HuH-7 (cell line): ENCODE results near the gene RBBP4.
"Not testable (repeated sequence)": the region's sequence is repeated elsewhere in the genome, so short reads cannot be mapped to it uniquely, and the experiment has no call there.

Source experiments
- DNase-seq: peaks from one replicate; pipeline ENCODE4 v3.0.0; 2011; ENCODE audit warnings: low spot score

RBBP4 gene

GRCh38 chr1:32639489-32640075, 11.4 kb upstream of the RBBP4 start:
- no peak for DNase-seq

DNA sequence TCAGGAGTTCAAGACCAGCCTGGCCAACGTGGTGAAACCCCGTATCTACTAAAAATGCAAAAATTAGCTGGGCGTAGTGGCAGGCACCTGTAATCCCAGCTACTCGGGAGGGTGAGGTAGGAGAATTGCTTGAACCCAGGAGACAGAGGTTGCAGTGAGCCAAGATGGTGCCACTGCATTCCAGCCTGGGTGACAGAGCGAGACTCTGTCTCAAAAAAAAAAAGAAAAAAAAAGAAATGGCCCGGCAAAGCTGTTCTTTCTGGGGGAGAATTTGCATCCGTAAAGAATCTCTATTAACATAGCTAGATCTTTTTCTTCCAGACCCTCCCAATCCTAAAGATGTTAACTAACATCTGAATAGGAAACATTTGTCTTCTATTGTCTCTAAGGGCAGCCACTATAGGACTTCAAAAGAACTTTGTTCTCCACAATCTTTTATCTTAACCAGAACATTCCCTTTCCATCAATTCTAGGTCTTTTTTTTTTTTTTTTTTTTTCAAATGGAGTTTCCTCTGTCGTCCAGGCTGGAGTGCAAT, 8.6 kb upstream of the RBBP4 start:
- not testable (repeated sequence) for DNase-seq

DNA sequence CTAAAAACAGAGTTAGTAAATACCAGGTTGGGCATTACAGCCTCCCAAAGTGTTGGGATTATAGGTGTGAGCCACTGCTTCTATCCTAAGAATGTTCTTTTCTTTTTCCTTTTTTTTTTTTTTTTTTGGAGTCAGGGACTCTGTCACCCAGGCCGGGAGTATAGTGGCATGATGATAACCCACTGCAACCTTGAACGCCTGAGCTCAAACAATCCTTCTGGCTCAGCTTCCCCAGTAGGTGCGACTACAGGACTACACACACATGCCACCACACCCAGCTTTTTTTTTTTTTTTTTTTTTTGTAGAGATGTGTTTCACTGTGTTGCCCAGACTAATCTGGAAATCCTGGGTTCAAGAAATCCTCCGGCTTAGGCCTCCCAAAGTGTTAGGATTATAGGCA, 6.6 kb upstream of the RBBP4 start:
- DNase-seq: no peak

DNA sequence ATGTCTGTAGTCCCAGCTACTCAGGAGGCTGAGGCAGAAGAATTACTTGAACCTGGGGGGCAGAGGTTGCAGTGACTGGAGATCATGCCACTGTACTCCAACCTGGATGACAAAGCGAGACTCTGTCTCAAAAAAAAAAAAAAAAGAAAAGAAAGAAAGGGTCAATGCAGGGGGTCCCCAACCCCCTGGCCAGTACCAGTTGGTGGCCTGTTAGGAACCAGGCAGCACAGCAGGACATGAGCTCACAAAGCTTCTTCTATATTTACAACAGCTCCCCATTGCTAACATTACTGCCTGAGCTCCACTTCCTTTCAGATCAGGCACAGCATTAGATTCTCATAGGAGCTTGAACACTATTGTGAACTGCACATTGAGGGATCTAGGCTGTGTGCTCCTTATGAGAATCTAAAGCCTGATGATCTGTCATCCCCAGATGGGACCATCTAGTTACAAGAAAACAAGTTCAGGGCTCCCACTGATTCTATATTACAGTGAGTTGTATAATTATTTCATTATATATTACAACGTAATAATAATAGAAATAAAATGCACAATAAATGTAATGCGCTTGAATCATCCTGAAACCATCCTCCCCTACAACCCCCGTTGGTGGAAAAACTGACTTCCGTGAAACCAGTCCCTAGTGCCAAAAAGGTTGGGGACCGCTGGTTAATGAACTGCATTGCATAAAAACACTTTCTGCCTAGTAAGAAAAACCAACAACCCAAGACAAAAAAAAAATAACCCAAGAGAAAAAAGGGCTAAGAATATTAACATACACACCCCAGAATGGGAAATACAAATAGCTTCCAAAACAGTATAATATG, 3.5 kb upstream of the RBBP4 start:
- no peak for DNase-seq

- DNase-seq: peak; percentile 83
Measured at GRCh38 chr1:32650248-32650751, 708 bp upstream of the RBBP4 start, which contains the start of gene ZBTB8OS. TSS of gene ZBTB8OS (minus strand) at chr1:32650550. CDS start at chr1:32650529, 21 bp downstream.

GRCh38 chr1:32651461-32652073, 559 bp downstream of the RBBP4 start:
- no peak for DNase-seq

- DNase-seq: no peak
Measured at GRCh38 chr1:32652244-32652962, 1.4 kb downstream of the RBBP4 start.

GRCh38 chr1:32659581-32659980, 8.6 kb downstream of the RBBP4 start:
- no peak for DNase-seq

DNA sequence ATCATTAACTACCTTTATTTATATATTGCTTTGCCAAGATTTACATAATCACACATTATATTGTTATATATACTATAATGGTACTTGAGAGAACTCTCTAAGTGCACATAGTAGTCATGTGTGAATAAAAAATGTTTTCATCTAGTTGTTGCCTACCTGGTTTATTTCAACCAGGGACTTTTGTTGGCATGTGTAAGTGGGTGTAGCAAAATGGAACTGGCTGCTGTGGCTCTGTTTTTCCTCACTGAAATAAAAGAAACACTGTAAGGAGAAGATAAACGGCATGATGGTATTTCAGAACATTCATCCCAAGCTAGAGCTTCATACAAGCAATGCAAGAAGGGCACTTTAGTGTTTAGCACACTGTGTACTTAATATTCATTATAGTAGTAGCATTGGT, 14.9 kb downstream of the RBBP4 start:
- no peak for DNase-seq

- DNase-seq: no peak
Measured at GRCh38 chr1:32666901-32667566, 16.0 kb downstream of the RBBP4 start.

GRCh38 chr1:32668716-32669115, 17.7 kb downstream of the RBBP4 start:
- not testable (repeated sequence) for DNase-seq

DNA sequence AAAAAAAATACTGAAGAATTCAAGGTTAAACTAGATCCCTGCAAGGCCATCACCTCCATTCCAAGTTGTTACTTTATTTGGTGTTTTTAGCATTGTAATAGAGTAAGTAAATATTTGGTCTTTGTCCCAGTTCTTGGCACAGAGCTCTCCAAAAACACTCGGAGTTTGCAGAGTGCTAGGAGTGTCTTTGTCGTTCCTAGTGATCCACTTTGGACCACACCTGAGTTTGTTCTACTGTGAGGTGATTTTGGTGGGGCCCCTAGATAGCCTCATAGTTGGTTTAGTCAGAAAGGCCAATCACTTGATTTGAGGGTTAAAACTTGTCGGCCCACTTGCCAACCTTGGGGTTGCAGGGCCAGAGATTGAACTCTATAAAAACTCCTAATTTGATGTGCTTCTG, 25.9 kb downstream of the RBBP4 start:
- no peak for DNase-seq

GRCh38 chr1:32679993-32680392, 29.0 kb downstream of the RBBP4 start:
- not testable (repeated sequence) for DNase-seq

DNA sequence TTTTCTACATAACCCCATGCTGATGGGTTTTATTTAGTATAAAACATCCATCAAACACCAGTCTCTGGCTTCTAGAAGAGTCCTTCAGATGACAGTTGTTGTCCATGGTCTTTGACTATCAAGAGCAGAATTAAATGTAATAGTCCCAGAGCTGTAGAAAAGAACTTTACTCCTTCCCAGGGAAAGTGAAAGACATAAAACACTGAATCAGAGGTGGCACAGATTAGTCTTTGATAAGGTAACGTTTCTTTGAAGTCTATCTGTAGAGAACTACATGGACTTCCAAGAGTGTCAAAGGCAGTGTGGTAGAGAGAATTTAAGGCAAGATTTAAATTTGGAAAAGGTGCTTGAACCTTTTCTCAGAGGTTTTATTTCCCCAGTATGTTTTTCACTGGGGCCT, 29.6 kb downstream of the RBBP4 start:
- DNase-seq: no peak

GRCh38 chr1:32681509-32681908, 30.5 kb downstream of the RBBP4 start:
- no peak for DNase-seq

- no peak for DNase-seq
Measured at GRCh38 chr1:32681999-32682398, 31.0 kb downstream of the RBBP4 start.

GRCh38 chr1:32683397-32683796, 32.4 kb downstream of the RBBP4 start:
- DNase-seq: no peak

GRCh38 chr1:32684167-32684811, 33.3 kb downstream of the RBBP4 start:
- no peak for DNase-seq

DNA sequence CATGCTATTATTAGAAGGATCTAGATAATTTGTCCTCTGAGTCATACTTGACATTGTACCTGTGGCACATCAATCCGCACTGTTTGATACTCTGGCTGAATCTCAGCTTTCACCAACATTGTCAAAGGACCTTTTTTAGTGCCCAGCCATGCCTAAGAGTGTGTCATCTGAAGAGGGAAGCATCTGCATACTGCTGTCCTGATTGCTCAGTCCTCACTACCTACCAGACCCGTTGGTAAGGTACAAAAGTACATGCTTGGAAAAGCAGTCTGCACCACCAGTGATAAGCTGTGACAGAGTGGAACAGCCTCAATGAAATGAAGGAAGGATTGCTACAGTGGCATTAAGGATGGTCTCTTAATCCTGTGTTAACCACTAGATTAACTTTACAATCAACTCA, 34.5 kb downstream of the RBBP4 start:
- no peak for DNase-seq

GRCh38 chr1:32686387-32686786, 35.4 kb downstream of the RBBP4 start:
- no peak for DNase-seq
